Transverse colon (tissue), 4 donors: ENCODE results near the gene HMG20B. TPM values are rescaled to one million over a fixed set of nuclear protein-coding genes. Genes with fewer than 3 reads are reported as not detected.

ENCODE experiments used
- DNase-seq: peaks from one replicate; pipeline ENCODE4 v3.0.0-alpha.2; 2019
- H3K27ac ChIP-seq, 4 donors: fragments of 200-600 bp; sonication (generic); 2 replicates each; pipeline ENCODE4 v1.5.1; 2016 to 2018; ENCODE audit warnings: inconsistent platforms in 4 of 4
- H3K27me3 ChIP-seq: fragments of 200-600 bp; sonication (generic); 2 replicates; pipeline ENCODE4 v1.5.1; 2017; ENCODE audit warnings: inconsistent platforms
- H3K36me3 ChIP-seq, 4 donors: fragments of 200-600 bp; sonication (generic); 2 replicates each; pipeline ENCODE4 v1.5.1; 2017 to 2019; ENCODE audit warnings: inconsistent platforms in 4 of 4
- H3K4me1 ChIP-seq, 4 donors: fragments of 200-600 bp; sonication (generic); 2 replicates each; pipeline ENCODE4 v1.5.1; 2017 to 2020; ENCODE audit warnings: inconsistent platforms in 4 of 4
- H3K4me3 ChIP-seq, 4 donors: fragments of 200-600 bp; sonication (generic); 1 replicate in 1 of 4; 2 replicates in 3 of 4; pipeline versions ENCODE4 v1.5.1 to v1.6.1; 2017 to 2019; ENCODE audit warnings: inconsistent platforms in 4 of 4
- H3K9me3 ChIP-seq, 2 donors: fragments of 200-600 bp; sonication (generic); 2 replicates each; pipeline ENCODE4 v1.5.1; 2017 to 2019; ENCODE audit warnings: inconsistent platforms in 2 of 2
- CTCF ChIP-seq, 5 experiments: fragments of 200-600 bp in 3 of 5; fragments of 450-650 bp in 2 of 5; sonication (generic) in 3 of 5; IDR thresholded peaks; 1 replicate in 2 of 5; 2 replicates in 3 of 5; pipeline ENCODE4 v1.5.1; 2016 to 2017; ENCODE audit warnings: antibody characterized with exemption in 5 of 5, inconsistent platforms in 3 of 5, mild to moderate bottlenecking in 2 of 5, moderate library complexity in 1 of 5
- EP300 ChIP-seq: sonication (generic); formaldehyde crosslinking; IDR thresholded peaks from one replicate; pipeline ENCODE4 v1.6.1; 2017; ENCODE audit warnings: antibody characterized with exemption, low read depth
- POLR2A ChIP-seq: fragments of 450-650 bp; IDR thresholded peaks from one replicate; pipeline ENCODE4 v1.6.1; 2016; ENCODE audit warnings: antibody characterized with exemption, mild to moderate bottlenecking, moderate library complexity
- POLR2AphosphoS5 ChIP-seq, 3 donors: sonication (generic); formaldehyde crosslinking; IDR thresholded peaks; one replicate each; pipeline ENCODE4 v1.6.1; 2016; ENCODE audit warnings: antibody characterized with exemption in 3 of 3
- WGBS, 2 donors: methylation state at CpG; one replicate each; pipeline ENCODE4 v1.1.5; 2018; ENCODE audit warnings: low coverage in 1 of 2; 5-methylcytosine and 5-hydroxymethylcytosine counted together
- in situ Hi-C, 4 donors: fragments of 200-750 bp; cut with MboI; loops; one replicate each; pipeline versions ENCODE4 v1.15.0 to v1.15.1; 2017; ENCODE audit warnings: low sequenced_read_pairs in 3 of 4, low pct_ligation_motif_present in 1 of 4, low pct_unique_long_range_greater_than_20kb in 1 of 4
- intact Hi-C: fragments of 100-400 bp; cut with DNase I; formaldehyde crosslinking; loops from one replicate; pipeline ENCODE4 v1.15.1; 2023; ENCODE audit warnings: low total_unique reads
- total RNA-seq, 4 donors: library from RNA; depleted of rRNA; stranded (reverse); fragments of >200 nt; gene quantifications; one replicate each; pipeline ENCODE4 v1.1.0, GENCODE V29; 2016

HMG20B gene
- total RNA-seq, 4 donors from 2014 or later, result 88.9 to 555 (median 130) TPM

- TF ChIP-seq POLR2AphosphoS5 (IDR thresholded peaks at IDR 0.05) (no peak), POLR2A (no peak), EP300 (no peak), CTCF (IDR thresholded peaks at IDR 0.05) (no peak)
- Histone ChIP-seq H3K9me3 (no peaks in the 10 kb centered on the region), H3K4me3 (peak within 1 kb of the TSS; percentile 33 to 51 (median 38)), H3K27ac (peak within 1 kb of the TSS; percentile 54 to 69 (median 68)), H3K27me3 (peaks cover 4% of the 10 kb centered on the region), H3K4me1 (peaks cover 7 to 32% (median 25%) of the 10 kb centered on the region in 4 donors), H3K36me3 (peaks cover 0 to 7% (median 0%) of the 10 kb centered on the region in 4 donors)
- DNase-seq, result peak; percentile 75
- WGBS, 2 donors, result 3% methylated on average over 37 of the region's 46 CpGs; no CpG with 5 or more reads in 1 of the 2 donors
- intact Hi-C loops (no loop called here), in situ Hi-C loops (no loop called here)
These were observed 34.0 kb downstream of the HMG20B start, which contains the start of gene TBXA2R for GRCh38 chr19:3606690-3607289. TSS of gene TBXA2R (minus strand) at chr19:3606875. CDS start at chr19:3600634, 6,241 bp downstream.

GRCh38 chr19:3607303-3608078 lies 34.7 kb downstream of the HMG20B start:
- no peak for DNase-seq

GRCh38 chr19:3608079-3608641 lies 35.4 kb downstream of the HMG20B start:
- TF ChIP-seq CTCF (IDR thresholded peaks at IDR 0.05) (no peak), EP300 (no peak), POLR2A (no peak)
- no peaks in the 10 kb centered on the region for H3K9me3 ChIP-seq
- peaks cover 4% of the 10 kb centered on the region for H3K27me3 ChIP-seq
- peaks cover 7 to 33% (median 26%) of the 10 kb centered on the region in 4 donors for H3K4me1 ChIP-seq
- intact Hi-C loops (no loop called here), in situ Hi-C loops (no loop called here)
- 57 to 75% methylated on average over 2 to 3 of the region's 3 CpGs for WGBS, 2 donors
- DNase-seq, result no peak
- H3K36me3 ChIP-seq, result peaks cover 0 to 16% (median 0%) of the 10 kb centered on the region in 4 donors
- peak overlapping the region; percentile 54 to 69 (median 68) for H3K27ac ChIP-seq
- no peak overlapping the region for H3K4me3 ChIP-seq

More at GRCh38 chr19:3607303-3608078, 34.7 kb downstream of the HMG20B start:
- 20 to 24% methylated on average over 1 to 22 of the region's 22 CpGs for WGBS, 2 donors
- Histone ChIP-seq H3K4me3 (peak overlapping the region; percentile 33 to 51 (median 38)), H3K4me1 (peaks cover 7 to 32% (median 25%) of the 10 kb centered on the region in 4 donors), H3K36me3 (peaks cover 0 to 10% (median 0%) of the 10 kb centered on the region in 4 donors), H3K9me3 (no peaks in the 10 kb centered on the region), H3K27me3 (peaks cover 4% of the 10 kb centered on the region), H3K27ac (peak overlapping the region; percentile 54 to 69 (median 68))
- TF ChIP-seq EP300 (no peak), CTCF (IDR thresholded peaks at IDR 0.05) (no peak), POLR2A (no peak), POLR2AphosphoS5 (IDR thresholded peaks at IDR 0.05) (no peak)
- intact Hi-C loops, result no loop called here
- in situ Hi-C loops, result no loop called here

DNA sequence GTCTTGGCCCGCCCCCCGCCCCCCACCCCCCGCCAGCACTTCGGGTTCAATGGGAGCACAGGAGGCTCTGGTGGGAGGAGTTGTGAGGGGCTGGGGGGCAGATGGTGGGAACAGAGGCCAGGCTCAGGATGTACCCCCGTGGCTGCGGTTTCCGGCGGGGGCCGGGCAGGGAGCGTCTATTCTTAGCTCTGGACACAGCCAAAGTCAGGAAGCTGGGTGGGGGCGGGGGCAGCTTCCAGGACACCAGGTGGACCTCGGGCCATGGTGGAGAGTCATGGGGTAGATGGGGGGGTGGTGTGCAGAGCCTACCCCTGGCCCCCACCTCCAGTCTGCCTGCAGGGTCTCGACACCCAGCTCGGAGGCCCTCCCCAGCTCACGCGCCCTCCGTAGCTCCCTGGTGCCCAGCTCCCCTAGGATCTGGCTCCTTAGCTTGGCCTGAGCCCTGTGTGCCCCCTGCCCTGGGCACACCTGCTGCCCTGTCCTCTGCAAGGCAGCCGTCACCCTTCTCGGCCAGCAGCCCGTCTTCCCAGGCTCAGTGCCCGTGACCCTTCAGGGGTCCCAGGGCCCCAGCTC lies 36.1 kb downstream of the HMG20B start:
- peaks cover 7 to 36% (median 30%) of the 10 kb centered on the region in 4 donors for H3K4me1 ChIP-seq
- 51% methylated on average over 19 of the region's 21 CpGs; no CpG with 5 or more reads in 1 of the 2 donors for WGBS, 2 donors
- peak overlapping the region in 1 of 4 donors; percentile 69 for H3K27ac ChIP-seq
- no peak for DNase-seq
- intact Hi-C loops, result no loop called here
- H3K4me3 ChIP-seq, result no peak overlapping the region
- no peak for TF ChIP-seq CTCF (IDR thresholded peaks at IDR 0.05)
- no peak for TF ChIP-seq POLR2AphosphoS5 (IDR thresholded peaks at IDR 0.05)
- no peak for TF ChIP-seq EP300
- in situ Hi-C loops, result no loop called here
- H3K9me3 ChIP-seq, result no peaks in the 10 kb centered on the region
- peaks cover 4% of the 10 kb centered on the region for H3K27me3 ChIP-seq
- H3K36me3 ChIP-seq, result peaks cover 0 to 20% (median 0%) of the 10 kb centered on the region in 4 donors
